A673 (cell line): ENCODE results near the gene AGBL4. TPM values are rescaled to one million over a fixed set of nuclear protein-coding genes. Genes with fewer than 3 reads are reported as not detected.

Experiments used
- BruUV-seq: library from RNA; stranded (reverse); fragments of 400-500 nt; replicated peaks from 2 replicates; lab custom pipeline; 2021; lab: Mats Ljungman, UMichigan
- CTCF ChIA-PET: fragments of 300-600 bp; sonication (Branson Sonifier 250); formaldehyde crosslinking; loops from one replicate; lab custom pipeline; 2022; ENCODE audit warnings: antibody characterized with exemption; lab: Charles Lee
- POLR2A ChIA-PET: fragments of 300-600 bp; sonication (Branson Sonifier 250); formaldehyde crosslinking; loops from one replicate; lab custom pipeline; 2022; ENCODE audit warnings: antibody characterized with exemption; ENCODE audit not compliant: low non-redundant PET; lab: Charles Lee
- DNase-seq: peaks from one replicate; pipeline ENCODE4 v3.0.0-alpha.2; 2015; ENCODE audit warnings: low spot score
- H3K27ac ChIP-seq: fragments of 200-600 bp; sonication (generic); 2 replicates; pipeline ENCODE4 v1.5.1; 2016; ENCODE audit warnings: mixed run types, low read depth, mild to moderate bottlenecking, mixed read lengths, antibody characterized with exemption, low read length; ENCODE audit not compliant: poor library complexity, severe bottlenecking
- H3K27me3 ChIP-seq: fragments of 200-600 bp; sonication (generic); replicated peaks from 2 replicates; pipeline ENCODE4 v1.6.1; 2017; ENCODE audit warnings: mixed run types, low read depth, mild to moderate bottlenecking, mixed read lengths, antibody characterized with exemption, low read length; ENCODE audit not compliant: insufficient read depth, poor library complexity
- H3K36me3 ChIP-seq: fragments of 200-600 bp; sonication (generic); 2 replicates; pipeline ENCODE4 v1.6.1; 2016; ENCODE audit warnings: mixed run types, mild to moderate bottlenecking, mixed read lengths, antibody characterized with exemption, low read length; ENCODE audit not compliant: insufficient read depth, poor library complexity, severe bottlenecking
- H3K4me1 ChIP-seq: fragments of 200-600 bp; sonication (generic); 2 replicates; pipeline ENCODE4 v1.6.1; 2017; ENCODE audit warnings: mixed run types, mild to moderate bottlenecking, mixed read lengths, antibody characterized with exemption, low read length; ENCODE audit not compliant: insufficient read depth, poor library complexity, severe bottlenecking
- H3K4me3 ChIP-seq: fragments of 200-600 bp; sonication (generic); 2 replicates; pipeline ENCODE4 v1.5.1; 2016; ENCODE audit warnings: low read depth, mixed run types, mild to moderate bottlenecking, mixed read lengths, low read length; ENCODE audit not compliant: poor library complexity, severe bottlenecking
- H3K9me3 ChIP-seq: fragments of 200-600 bp; sonication (generic); 2 replicates; pipeline ENCODE4 v1.6.1; 2016; ENCODE audit warnings: mixed run types, low read depth, mild to moderate bottlenecking, mixed read lengths, antibody characterized with exemption, low read length; ENCODE audit not compliant: poor library complexity, severe bottlenecking
- EZH2 ChIP-seq: fragments of 200-600 bp; sonication (generic); IDR thresholded peaks from 2 replicates; pipeline ENCODE4 v1.6.1; 2017; ENCODE audit warnings: borderline replicate concordance, low read depth, mild to moderate bottlenecking, mixed read lengths, antibody characterized with exemption, low read length; ENCODE audit not compliant: poor library complexity, severe bottlenecking
- intact Hi-C: fragments of 100-400 bp; cut with micrococcal nuclease; formaldehyde crosslinking; loops from one replicate; pipeline ENCODE4 v1.10.0; 2022; ENCODE audit not compliant: unreplicated experiment
- total RNA-seq: library from RNA; stranded (reverse); gene quantifications from 2 replicates; pipeline ENCODE4 v1.2.3, GENCODE V29; 2021
- TF ChIP-seq, protein P1 (sequence below): fragments of 300-800, 200-600 bp; sonication (generic); conservative IDR thresholded peaks from 2 replicates; pipeline ENCODE4 v1.5.1; 2017; ENCODE audit warnings: low read depth, mild to moderate bottlenecking, antibody characterized with exemption, low read length, moderate library complexity, mixed read lengths

Gene AGBL4
- total RNA-seq, 1 experiment from 2014 or later, result 0.32 TPM

GRCh38 chr1:49136738-49137251 lies 887.0 kb downstream of the AGBL4 start:
- CTCF ChIA-PET, result no interaction called here
- no peaks in the 10 kb centered on the region for H3K9me3 ChIP-seq

DNA sequence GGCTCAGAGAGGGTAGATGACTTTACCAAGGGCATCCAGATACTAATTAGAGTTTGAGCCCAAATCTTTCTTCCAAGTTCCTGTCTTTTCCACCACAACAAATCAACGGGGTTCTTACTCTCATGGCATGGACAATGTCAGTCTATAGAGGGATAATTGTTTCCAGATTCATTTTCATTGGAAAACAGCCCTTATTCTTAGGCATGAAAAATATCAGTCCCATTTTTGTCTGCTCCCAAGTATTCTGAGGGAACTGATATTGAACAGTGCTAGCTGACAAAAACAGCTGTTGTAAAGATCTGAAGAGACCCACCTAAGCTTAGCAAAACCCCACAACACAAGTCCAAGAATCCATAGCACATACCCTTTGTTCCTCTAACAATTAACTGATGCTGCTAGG lies 898.0 kb downstream of the AGBL4 start:
- no TSS peak for BruUV-seq
- no peak for TF ChIP-seq EZH2
- TF ChIP-seq, protein P1, sequence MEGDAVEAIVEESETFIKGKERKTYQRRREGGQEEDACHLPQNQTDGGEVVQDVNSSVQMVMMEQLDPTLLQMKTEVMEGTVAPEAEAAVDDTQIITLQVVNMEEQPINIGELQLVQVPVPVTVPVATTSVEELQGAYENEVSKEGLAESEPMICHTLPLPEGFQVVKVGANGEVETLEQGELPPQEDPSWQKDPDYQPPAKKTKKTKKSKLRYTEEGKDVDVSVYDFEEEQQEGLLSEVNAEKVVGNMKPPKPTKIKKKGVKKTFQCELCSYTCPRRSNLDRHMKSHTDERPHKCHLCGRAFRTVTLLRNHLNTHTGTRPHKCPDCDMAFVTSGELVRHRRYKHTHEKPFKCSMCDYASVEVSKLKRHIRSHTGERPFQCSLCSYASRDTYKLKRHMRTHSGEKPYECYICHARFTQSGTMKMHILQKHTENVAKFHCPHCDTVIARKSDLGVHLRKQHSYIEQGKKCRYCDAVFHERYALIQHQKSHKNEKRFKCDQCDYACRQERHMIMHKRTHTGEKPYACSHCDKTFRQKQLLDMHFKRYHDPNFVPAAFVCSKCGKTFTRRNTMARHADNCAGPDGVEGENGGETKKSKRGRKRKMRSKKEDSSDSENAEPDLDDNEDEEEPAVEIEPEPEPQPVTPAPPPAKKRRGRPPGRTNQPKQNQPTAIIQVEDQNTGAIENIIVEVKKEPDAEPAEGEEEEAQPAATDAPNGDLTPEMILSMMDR, result no peak
- DNase-seq, result no peak
- Histone ChIP-seq H3K4me1 (no peaks in the 10 kb centered on the region), H3K9me3 (no peaks in the 10 kb centered on the region), H3K4me3 (no peak overlapping the region), H3K27me3 (no peaks in the 10 kb centered on the region), H3K36me3 (no peaks in the 10 kb centered on the region), H3K27ac (no peak overlapping the region)
- intact Hi-C loops, result no loop called here
- CTCF ChIA-PET, result no interaction called here
- POLR2A ChIA-PET, result no interaction called here

More at GRCh38 chr1:49136738-49137251, 887.0 kb downstream of the AGBL4 start:
- Histone ChIP-seq H3K27me3 (no peaks in the 10 kb centered on the region), H3K36me3 (no peaks in the 10 kb centered on the region), H3K27ac (no peak overlapping the region), H3K4me1 (no peaks in the 10 kb centered on the region), H3K4me3 (no peak overlapping the region)
- TF ChIP-seq, protein P1, result no peak
- TF ChIP-seq EZH2, result no peak
- DNase-seq, result no peak
- intact Hi-C loops, result no loop called here
- POLR2A ChIA-PET, result no interaction called here
- BruUV-seq, result no TSS peak

GRCh38 chr1:49111931-49112330 lies 911.8 kb downstream of the AGBL4 start:
- Histone ChIP-seq H3K27me3 (no peaks in the 10 kb centered on the region), H3K27ac (no peak overlapping the region), H3K4me1 (no peaks in the 10 kb centered on the region), H3K4me3 (no peak overlapping the region), H3K9me3 (peaks cover 8% of the 10 kb centered on the region), H3K36me3 (no peaks in the 10 kb centered on the region)
- CTCF ChIA-PET, result no interaction called here
- no TSS peak for BruUV-seq
- DNase-seq, result no peak
- TF ChIP-seq, protein P1, result no peak
- TF ChIP-seq EZH2, result no peak
- POLR2A ChIA-PET, result no interaction called here
- intact Hi-C loops, result no loop called here
